ENCODE data around the gene KLHL30.

DNA sequence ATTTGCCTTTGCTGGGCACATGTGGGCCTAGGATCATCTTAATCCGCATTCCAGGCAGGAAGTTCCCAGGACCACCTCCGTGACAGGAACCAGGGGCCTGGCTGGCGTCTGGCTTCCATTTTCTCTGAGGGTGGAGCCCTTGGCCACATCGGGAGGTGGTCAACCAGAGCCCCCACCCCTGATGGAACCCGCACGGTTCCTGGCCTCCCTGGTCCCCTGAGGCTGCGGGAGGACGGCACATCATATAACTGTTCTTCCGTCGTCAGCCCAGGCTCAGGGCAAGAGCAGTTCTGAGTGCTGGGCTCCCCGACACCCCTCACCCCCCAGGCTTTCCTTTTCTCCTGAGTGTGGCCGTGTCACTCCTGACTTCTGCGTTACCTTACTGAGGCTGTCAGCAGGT is 24.9 kb upstream of the KLHL30 start:
- TF ChIP-seq ZFP30 (CRISPR knock-in tag; IDR thresholded peaks at IDR 0.05) (no peak), PATZ1 (CRISPR knock-in tag; IDR thresholded peaks at IDR 0.05; ENCODE audit: borderline replicate concordance) (no peak), ZNF70 (CRISPR knock-in tag; IDR thresholded peaks at IDR 0.05) (no peak), ZC3H10 (CRISPR knock-in tag; IDR thresholded peaks at IDR 0.05) (no peak), RARB (CRISPR knock-in tag; IDR thresholded peaks at IDR 0.05) (no peak), ZNF565 (CRISPR knock-in tag; conservative IDR thresholded peaks at IDR 0.05; ENCODE audit: low read depth) (no peak), ISL1 (CRISPR knock-in tag; IDR thresholded peaks at IDR 0.05) (no peak), TOX (CRISPR knock-in tag; IDR thresholded peaks at IDR 0.05; ENCODE audit: borderline replicate concordance) (no peak), ZFP3 (CRISPR knock-in tag; IDR thresholded peaks at IDR 0.05) (no peak), PPARA (CRISPR knock-in tag; IDR thresholded peaks at IDR 0.05; ENCODE audit: borderline replicate concordance) (no peak), CSRNP3 (CRISPR knock-in tag; IDR thresholded peaks at IDR 0.05) (no peak), OSR1 (CRISPR knock-in tag; IDR thresholded peaks at IDR 0.05) (no peak)
- TF ChIP-seq, protein P1, sequence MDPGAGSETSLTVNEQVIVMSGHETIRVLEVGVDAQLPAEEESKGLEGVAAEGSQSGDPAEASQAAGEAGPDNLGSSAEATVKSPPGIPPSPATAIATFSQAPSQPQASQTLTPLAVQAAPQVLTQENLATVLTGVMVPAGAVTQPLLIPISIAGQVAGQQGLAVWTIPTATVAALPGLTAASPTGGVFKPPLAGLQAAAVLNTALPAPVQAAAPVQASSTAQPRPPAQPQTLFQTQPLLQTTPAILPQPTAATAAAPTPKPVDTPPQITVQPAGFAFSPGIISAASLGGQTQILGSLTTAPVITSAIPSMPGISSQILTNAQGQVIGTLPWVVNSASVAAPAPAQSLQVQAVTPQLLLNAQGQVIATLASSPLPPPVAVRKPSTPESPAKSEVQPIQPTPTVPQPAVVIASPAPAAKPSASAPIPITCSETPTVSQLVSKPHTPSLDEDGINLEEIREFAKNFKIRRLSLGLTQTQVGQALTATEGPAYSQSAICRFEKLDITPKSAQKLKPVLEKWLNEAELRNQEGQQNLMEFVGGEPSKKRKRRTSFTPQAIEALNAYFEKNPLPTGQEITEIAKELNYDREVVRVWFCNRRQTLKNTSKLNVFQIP (CRISPR knock-in tag; IDR thresholded peaks at IDR 0.05; ENCODE audit: borderline replicate concordance, low read depth), result no peak
- TF ChIP-seq, protein P2, sequence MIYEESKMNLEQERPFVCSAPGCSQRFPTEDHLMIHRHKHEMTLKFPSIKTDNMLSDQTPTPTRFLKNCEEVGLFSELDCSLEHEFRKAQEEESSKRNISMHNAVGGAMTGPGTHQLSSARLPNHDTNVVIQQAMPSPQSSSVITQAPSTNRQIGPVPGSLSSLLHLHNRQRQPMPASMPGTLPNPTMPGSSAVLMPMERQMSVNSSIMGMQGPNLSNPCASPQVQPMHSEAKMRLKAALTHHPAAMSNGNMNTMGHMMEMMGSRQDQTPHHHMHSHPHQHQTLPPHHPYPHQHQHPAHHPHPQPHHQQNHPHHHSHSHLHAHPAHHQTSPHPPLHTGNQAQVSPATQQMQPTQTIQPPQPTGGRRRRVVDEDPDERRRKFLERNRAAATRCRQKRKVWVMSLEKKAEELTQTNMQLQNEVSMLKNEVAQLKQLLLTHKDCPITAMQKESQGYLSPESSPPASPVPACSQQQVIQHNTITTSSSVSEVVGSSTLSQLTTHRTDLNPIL (CRISPR knock-in tag; IDR thresholded peaks at IDR 0.05; ENCODE audit: low read depth), result no peak

Data from SK-N-SH treated with all-trans-retinoic acid at 6 μM for 48 hours (cell line).